NT2/D1 (cell line): ENCODE measurements around the gene CALD1.

Experiments
- SUZ12 ChIP-seq: IDR thresholded peaks from 2 replicates; pipeline ENCODE4 v1.6.1; 2011; ENCODE audit not compliant: insufficient read length, insufficient read depth; ENCODE audit errors: extremely low read depth
- YY1 ChIP-seq: IDR thresholded peaks from 2 replicates; pipeline ENCODE4 v1.6.1; 2011; ENCODE audit not compliant: insufficient read length, insufficient read depth
- ZNF274 ChIP-seq: IDR thresholded peaks from 2 replicates; pipeline ENCODE4 v1.6.1; 2011; ENCODE audit warnings: mild to moderate bottlenecking, low read depth, low read length

GRCh38 chr7:134939136-134939535 is 159.7 kb downstream of the CALD1 start:
- TF ChIP-seq YY1 (no peak), SUZ12 (no peak), ZNF274 (no peak)
